GM18951 (cell line): Measurements from ENCODE around the gene PAX5.

ENCODE experiments used
- POLR2A ChIP-seq: IDR thresholded peaks from 4 replicates; pipeline ENCODE4 v1.6.1; 2011; ENCODE audit warnings: mild to moderate bottlenecking; ENCODE audit not compliant: insufficient read length, insufficient read depth; ENCODE audit errors: extremely low read depth
- in situ Hi-C: fragments of 300-500 bp; cut with MboI; formaldehyde crosslinking; loops from one replicate; pipeline ENCODE4 v1.12.0; 2022; ENCODE audit warnings: low sequenced_read_pairs, mixed read lengths, inconsistent platforms; ENCODE audit not compliant: unreplicated experiment

Gene PAX5

GRCh38 chr9:36817160-36817834 is 216.8 kb downstream of the PAX5 start:
- no peak for TF ChIP-seq POLR2A
- in situ Hi-C loops = no loop called here

- in situ Hi-C loops = no loop called here
- TF ChIP-seq POLR2A = no peak
These were observed 217.7 kb downstream of the PAX5 start for GRCh38 chr9:36816371-36816770.

GRCh38 chr9:36815566-36816348 is 218.3 kb downstream of the PAX5 start:
- in situ Hi-C loops = no loop called here
- no peak for TF ChIP-seq POLR2A

- TF ChIP-seq POLR2A = no peak
- in situ Hi-C loops = no loop called here
These were observed 219.0 kb downstream of the PAX5 start for GRCh38 chr9:36815023-36815422.

- in situ Hi-C loops = no loop called here
- TF ChIP-seq POLR2A = no peak
These were observed 220.9 kb downstream of the PAX5 start for GRCh38 chr9:36813154-36813553.

GRCh38 chr9:36812556-36812955 is 221.5 kb downstream of the PAX5 start:
- in situ Hi-C loops = no loop called here
- TF ChIP-seq POLR2A = no peak

GRCh38 chr9:36808251-36808650 is 225.8 kb downstream of the PAX5 start:
- no peak for TF ChIP-seq POLR2A
- in situ Hi-C loops = no loop called here

GRCh38 chr9:36803961-36804360 is 230.1 kb downstream of the PAX5 start:
- TF ChIP-seq POLR2A = no peak
- in situ Hi-C loops = no loop called here

GRCh38 chr9:36802201-36802920 is 231.7 kb downstream of the PAX5 start:
- in situ Hi-C loops = no loop called here
- TF ChIP-seq POLR2A = no peak

- in situ Hi-C loops = no loop called here
These were observed 233.6 kb downstream of the PAX5 start for GRCh38 chr9:36800455-36800854.

GRCh38 chr9:36798350-36799065 is 235.6 kb downstream of the PAX5 start:
- in situ Hi-C loops = no loop called here
- no peak for TF ChIP-seq POLR2A

More at GRCh38 chr9:36800455-36800854, 233.6 kb downstream of the PAX5 start:
- TF ChIP-seq POLR2A = no peak

- in situ Hi-C loops = no loop called here
These were observed 236.4 kb downstream of the PAX5 start for GRCh38 chr9:36797471-36798220.

GRCh38 chr9:36796671-36797419 is 237.2 kb downstream of the PAX5 start:
- in situ Hi-C loops = no loop called here
- no peak for TF ChIP-seq POLR2A

More at GRCh38 chr9:36797471-36798220, 236.4 kb downstream of the PAX5 start:
- no peak for TF ChIP-seq POLR2A
